ENCODE measurements around the gene MAP3K4. TPM values are rescaled to one million over a fixed set of nuclear protein-coding genes. Genes with fewer than 3 reads are reported as not detected.

Gene MAP3K4
- total and polyA plus RNA-seq, 9 donors, result 15.6 to 52.3 (median 38.6) TPM

- intact Hi-C loops (cut with DNase I), result no loop called here
- Histone ChIP-seq H3K4me3 (no peak overlapping the region), H3K27me3 (no peaks in the 10 kb centered on the region), H3K4me1 (ENCODE audit: insufficient read depth) (no peaks in the 10 kb centered on the region), H3K36me3 (no peaks in the 10 kb centered on the region), H3K27ac (no peak overlapping the region), H3K9me3 (no peaks in the 10 kb centered on the region)
- 90 to 98% (median 91%) methylated on average over 2 of the region's 2 CpGs for WGBS, 3 donors
- no peak for DNase-seq
- TF ChIP-seq EP300 (IDR thresholded peaks at IDR 0.05) (no peak), CTCF (IDR thresholded peaks at IDR 0.05) (no peak), POLR2A (IDR thresholded peaks at IDR 0.05) (no peak)
These were observed 61.5 kb downstream of the MAP3K4 start for GRCh38 chr6:161053103-161053502.

GRCh38 chr6:161054876-161055275 lies 63.3 kb downstream of the MAP3K4 start:
- TF ChIP-seq POLR2A (IDR thresholded peaks at IDR 0.05), result no peak
- TF ChIP-seq CTCF (IDR thresholded peaks at IDR 0.05), result no peak
- TF ChIP-seq EP300 (IDR thresholded peaks at IDR 0.05), result no peak
- Histone ChIP-seq H3K4me3 (no peak overlapping the region), H3K27me3 (no peaks in the 10 kb centered on the region), H3K27ac (no peak overlapping the region), H3K36me3 (no peaks in the 10 kb centered on the region), H3K4me1 (ENCODE audit: insufficient read depth) (no peaks in the 10 kb centered on the region), H3K9me3 (no peaks in the 10 kb centered on the region)
- intact Hi-C loops (cut with DNase I), result no loop called here
- DNase-seq, result no peak

GRCh38 chr6:161056451-161056850 lies 64.9 kb downstream of the MAP3K4 start:
- no peak overlapping the region for H3K4me3 ChIP-seq
- no peaks in the 10 kb centered on the region for H3K36me3 ChIP-seq
- H3K27ac ChIP-seq, result no peak overlapping the region
- no peaks in the 10 kb centered on the region for H3K4me1 ChIP-seq (ENCODE audit: insufficient read depth)
- TF ChIP-seq CTCF (IDR thresholded peaks at IDR 0.05) (no peak), POLR2A (IDR thresholded peaks at IDR 0.05) (no peak)
- no peak for DNase-seq
- intact Hi-C loops (cut with DNase I), result no loop called here
- 90 to 94% (median 90%) methylated on average over 4 of the region's 4 CpGs for WGBS, 3 donors
- no peaks in the 10 kb centered on the region for H3K9me3 ChIP-seq
- H3K27me3 ChIP-seq, result no peaks in the 10 kb centered on the region

- H3K36me3 ChIP-seq, result no peaks in the 10 kb centered on the region
- 69 to 79% (median 76%) methylated on average over 11 of the region's 11 CpGs for WGBS, 3 donors
- no peak for DNase-seq
- intact Hi-C loops (cut with DNase I), result no loop called here
- H3K27me3 ChIP-seq, result no peaks in the 10 kb centered on the region
- no peaks in the 10 kb centered on the region for H3K4me1 ChIP-seq (ENCODE audit: insufficient read depth)
- TF ChIP-seq EP300 (IDR thresholded peaks at IDR 0.05), result no peak
- TF ChIP-seq CTCF (IDR thresholded peaks at IDR 0.05), result no peak
- TF ChIP-seq POLR2A (IDR thresholded peaks at IDR 0.05), result no peak
- H3K4me3 ChIP-seq, result no peak overlapping the region
- H3K27ac ChIP-seq, result no peak overlapping the region
- H3K9me3 ChIP-seq, result no peaks in the 10 kb centered on the region
These were observed 65.8 kb downstream of the MAP3K4 start for GRCh38 chr6:161057103-161058091.

Data from ovary (tissue), 9 donors.